AG08396 (cell line): Measurements from ENCODE around the gene MCC.

Experiments used
- DNase-seq: peaks from one replicate; pipeline ENCODE4 v3.0.0; 2012; ENCODE audit warnings: low spot score, mixed read lengths

MCC gene

DNA sequence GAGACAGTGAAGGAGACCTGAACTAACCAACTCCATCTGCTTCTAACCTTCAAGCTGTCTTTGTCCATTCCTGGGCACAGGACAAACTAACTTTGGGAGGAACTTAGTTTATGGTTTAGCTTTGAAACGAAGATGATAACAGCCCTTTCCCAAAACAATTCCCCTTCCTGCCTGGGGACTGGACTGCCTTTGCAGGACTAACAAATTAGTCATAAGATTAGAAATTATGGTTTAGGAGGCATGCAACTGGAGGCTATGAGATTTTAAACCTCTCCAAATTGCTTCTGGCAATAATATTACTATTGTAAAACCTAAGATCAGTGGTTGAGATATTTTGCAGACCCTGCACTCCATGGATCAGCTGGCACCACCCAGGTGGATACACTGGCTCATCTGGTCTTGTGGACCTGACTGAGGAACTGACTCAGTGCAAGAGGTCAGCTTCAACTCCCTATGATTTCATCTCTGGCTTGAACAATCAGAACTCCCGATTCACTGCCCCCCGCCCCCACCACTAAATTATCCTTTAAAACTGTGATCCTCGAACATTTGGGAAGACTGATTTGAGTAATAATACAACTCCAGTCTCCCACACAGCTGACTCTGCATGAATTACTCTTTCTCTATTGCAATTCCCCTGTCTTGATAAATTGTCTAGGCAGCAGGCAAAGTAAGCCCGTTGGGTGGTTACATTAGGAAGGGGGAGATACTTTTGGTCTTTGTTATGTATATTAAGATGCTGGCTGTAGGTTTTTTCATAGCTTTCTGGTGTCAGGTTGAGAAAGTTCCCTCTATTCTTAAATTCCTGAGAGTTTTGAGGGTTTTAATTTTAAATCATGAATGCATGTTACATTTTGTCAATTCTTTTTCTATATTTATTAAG, 266.7 kb downstream of the MCC start:
- no peak for DNase-seq

DNA sequence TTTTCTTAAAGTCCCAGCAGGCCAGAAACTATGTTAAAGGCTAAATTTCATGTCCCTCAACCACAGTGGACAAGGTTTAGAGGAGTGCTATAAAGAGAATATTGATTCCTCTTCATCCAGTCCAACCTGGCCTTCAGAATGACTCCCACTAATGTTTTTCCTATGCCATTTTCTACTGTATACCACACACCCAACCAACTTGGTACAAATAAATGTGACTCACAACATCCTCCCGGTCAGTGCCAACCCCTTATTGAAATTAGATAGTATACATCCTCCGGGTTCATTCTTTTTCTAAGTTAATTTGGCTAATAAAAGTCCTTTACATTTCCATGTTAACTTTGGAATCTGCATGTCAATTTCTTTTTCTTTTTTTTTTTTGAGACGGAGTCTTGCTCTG, 268.6 kb downstream of the MCC start:
- no peak for DNase-seq

DNA sequence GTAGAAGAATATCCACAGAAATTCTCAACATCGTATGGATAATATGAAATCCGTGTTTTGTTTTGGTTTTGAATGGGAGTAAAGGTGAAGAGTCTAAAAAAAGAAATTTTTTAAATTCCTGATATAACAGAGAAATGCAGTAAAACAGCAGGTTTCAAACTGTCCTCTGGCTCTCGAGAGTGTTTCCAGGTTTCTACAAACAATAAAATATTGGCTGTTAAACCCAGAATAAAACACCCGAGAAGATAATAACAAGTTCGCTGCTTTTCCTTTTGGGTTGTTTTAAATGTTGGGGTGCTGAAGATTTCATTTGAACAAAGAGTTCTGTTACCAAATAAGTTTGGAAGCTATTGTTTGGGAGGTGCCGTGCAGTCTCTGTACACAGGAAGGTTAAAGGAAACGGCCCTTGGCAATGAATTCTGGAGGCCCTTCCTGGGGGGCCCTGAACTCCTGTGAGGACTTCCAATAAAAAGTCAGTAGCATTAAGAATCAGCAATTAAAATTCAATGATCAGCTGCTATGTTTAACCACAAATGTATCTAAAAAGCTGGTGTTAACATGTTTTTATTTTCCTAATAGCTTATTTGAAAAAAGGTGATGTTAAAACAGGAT, 269.2 kb downstream of the MCC start:
- no peak for DNase-seq

DNA sequence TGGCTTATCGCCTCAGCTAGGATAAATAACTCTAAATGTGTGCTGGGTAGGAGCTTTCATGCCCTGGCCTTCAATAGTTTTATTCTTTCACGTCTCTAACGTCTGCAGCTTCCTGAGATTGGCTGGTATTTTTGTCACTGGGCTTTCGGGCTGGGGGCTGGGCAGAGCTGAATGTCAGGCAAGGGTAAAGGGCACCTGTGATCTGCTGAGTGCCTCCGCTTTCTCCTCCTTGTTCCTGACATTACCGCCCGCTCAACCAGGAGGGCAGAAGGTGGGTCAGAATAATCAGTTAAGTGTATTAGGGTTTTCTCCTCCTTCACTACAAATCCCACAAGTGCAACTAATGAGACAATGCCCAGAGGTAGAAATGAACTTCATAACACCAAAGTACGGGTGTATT, 270.1 kb downstream of the MCC start:
- no peak for DNase-seq

DNA sequence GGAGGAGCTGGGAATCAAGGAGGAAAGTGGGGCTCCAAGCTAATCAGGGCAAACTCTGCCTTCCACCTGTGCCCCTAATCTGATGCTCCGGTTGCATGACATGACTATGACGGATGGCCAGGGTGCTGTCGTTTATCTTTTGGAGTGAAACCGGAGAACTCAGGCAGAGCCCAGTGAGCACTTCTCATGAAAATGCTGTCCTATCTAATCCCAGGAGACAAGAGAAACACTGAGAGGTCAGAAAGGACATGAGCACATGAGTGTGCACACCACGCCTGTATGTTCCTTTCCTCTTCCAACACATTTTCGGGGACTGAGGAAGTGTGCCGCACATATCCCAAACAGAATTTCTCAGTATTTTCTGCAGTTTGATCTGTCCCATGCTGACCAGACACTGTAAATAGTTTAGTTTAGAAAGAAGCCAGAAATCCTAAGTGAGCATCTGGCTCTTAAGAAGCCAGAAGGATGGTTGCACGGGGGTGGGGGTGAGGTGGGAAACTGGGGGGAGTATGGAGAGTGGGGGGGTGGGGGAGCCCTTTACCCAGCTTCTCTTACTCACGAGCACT, 270.6 kb downstream of the MCC start:
- no peak for DNase-seq

DNA sequence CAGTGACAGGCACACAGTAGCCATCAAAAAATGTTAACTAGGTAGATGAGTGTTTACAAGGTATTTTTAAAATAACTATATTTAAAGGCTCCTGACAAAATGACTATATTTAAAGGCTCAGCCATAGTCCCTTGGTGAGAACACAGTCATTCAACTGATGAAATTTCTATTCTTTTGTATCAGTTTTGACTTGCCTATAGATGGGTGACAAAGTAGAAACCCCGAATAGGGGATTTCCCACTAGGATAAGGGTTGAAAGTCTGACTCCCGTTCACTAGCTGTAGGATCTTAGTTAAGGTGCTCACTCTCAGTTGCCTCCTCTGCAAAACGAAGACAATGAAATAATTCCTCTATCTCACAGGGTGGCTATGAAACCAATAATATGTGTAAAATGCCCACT, 271.7 kb downstream of the MCC start:
- DNase-seq = no peak

DNA sequence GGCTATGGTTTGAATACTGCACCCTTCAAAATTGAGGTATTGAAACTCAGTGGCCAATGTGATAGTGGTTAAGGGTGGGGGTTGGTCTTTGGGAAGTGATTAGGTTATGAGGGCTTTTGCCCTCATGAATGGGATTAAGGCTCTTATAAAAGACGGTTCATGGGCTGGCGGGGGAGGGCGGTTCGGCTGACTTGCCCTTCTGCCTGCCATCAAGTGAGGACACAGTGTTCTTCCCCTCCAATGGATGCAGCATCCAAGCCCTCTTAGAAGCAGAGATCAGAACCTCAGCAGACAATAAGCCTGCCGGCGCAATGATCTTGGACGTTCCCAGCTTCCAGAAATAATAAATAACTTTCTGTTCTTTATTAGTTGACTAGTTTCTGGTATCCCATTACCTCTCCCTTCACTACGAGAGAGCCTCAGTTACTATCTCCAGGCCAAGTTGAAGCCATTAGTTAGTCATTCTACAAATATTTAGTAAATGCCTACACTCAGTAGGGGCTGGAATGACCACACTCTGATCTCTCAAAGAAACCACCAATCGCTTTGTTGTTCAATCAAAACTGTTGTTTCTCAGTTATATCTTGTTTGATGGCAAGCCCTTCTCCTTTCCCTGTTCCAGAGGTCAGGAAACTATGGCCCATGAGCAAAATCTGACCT, 272.7 kb downstream of the MCC start:
- DNase-seq = no peak

DNA sequence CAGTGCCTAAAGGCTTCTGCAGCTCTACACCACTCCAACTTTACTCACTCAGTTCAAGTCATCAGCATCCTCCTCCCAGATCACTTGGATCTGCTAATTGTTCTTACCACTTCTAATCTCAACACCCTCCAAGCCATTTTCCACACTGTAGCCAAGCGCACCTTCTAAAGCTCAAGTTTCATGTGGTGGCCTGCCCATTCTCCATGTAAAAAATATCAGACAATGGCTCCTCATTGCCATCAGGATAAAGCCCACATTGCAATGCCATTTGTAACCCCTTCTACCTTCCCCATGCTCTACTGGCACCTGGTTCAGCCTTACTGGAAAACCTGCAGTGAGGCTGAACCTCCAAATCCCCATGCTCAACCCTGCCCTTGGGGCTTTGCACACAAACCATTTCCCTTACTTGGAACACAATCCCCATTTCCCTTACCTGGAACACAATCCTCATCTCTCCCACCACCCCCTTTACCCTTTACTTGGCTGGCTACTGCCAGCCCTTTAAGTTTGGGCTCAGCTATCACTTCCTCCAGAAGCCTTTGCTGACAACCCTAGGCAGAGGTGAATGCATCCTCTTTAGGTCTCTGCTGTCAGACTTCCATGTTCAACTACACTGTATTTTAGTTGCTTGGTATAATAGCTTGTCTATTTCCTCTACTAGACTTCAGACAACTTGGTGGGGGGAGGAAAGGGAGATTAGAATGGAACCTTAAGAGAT, 273.5 kb downstream of the MCC start:
- DNase-seq = no peak

DNA sequence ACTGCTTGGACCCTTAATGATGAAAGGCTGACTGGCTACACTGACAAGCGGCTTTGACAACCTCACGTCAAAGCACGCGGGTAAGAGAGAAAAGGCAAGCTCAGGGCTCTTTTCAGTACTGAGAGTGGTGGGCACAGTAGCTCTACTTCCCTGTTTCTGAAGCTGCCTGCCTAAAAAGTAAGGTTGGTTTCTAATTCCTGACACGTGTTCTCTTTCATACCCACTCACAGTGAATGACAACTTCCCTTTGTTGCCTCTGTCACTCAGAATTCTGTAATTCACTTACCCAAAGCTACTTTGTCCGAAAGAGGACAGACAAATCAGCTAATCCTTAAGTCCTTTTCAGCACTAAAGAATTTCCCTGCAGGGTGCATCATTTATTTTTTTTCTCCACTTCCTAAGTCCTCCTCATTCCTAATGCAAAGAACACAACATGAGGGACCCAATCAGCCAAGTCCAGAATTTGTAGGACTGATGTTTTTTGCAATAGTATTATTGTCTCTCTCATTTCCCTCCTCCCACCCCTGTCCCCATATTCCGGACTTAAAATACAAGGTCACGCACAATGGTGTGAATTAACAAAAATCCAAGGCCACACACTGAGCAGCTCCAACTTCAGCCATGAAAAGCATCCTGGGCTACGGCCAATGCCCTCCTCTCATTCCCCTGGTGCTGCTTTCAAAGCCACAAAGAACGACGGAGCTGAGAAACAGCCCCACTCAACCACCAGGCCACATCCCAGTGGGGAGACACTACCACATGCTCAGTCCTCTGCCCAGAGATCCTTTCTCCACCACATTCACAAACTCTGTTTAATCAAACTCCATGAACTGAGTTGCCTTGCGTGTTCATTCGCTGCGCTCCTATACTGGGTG, 274.5 kb downstream of the MCC start:
- no peak for DNase-seq

DNA sequence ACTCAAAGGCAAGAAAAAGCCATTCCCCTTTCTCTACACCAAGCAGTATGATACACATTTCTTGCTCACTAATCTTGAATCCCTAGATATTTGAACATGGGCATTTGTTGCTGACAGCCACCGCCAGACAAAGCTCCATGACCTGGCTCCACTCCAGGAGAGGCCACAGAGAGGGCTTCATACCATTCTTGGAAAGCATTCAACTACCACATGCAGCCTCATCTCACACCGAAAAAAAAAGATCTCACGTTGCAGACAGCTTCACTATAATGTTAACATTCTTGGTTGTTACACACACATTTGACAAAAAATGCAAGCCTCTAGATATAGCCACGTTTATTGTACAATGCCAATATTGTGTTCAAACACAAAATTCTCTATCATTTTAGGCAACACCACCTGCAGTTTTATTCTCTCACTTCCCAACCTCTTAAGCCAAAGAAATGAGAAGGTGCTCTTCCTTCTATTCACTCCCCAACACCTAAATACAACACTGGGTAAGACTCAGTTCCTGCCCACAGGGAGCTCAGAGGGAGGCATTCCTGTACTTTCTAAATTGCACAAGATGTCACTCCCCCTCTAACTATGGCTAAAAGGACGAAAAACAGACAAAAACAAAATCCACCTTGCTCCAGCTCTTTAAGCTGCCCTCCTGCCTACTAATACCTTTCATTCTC, 275.9 kb downstream of the MCC start:
- no peak for DNase-seq

DNA sequence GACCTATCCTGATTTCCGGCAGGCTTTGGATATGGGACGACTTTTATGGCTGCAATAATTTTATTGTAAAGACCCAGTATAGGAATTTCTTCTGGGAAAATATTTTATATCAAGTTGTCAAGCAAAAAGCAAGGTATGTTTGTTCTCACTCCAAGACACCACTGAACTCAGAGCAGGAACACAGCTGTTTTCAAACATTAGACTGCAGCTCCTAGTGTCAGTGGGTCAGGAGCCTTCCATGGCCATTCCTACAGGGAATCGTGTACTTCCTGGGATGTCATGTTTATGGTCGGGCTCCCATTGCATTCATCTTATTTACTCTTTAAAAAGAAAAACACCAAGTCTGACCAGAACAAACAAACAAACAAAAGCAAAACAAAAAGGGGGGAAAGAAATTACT, 278.8 kb downstream of the MCC start:
- no peak for DNase-seq

DNA sequence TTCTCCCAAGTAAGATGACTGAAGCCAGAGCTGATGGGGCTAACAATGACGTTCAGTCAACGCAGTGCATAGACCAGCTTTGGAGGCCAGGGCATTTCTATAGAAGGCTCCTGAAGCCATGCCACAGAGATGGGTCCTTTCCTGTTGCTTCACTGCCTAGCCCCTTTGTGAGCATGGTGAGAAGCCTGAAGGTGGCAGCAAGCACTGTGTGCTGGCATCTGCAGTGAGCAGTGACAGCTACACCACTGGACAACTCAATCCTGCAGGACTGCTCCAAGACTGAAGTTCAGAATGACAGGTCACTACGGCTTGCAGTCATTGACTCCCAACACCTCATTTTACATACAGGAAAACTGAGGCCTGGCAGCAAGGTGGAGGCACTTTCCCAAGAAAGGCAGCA, 282.4 kb downstream of the MCC start:
- no peak for DNase-seq

DNA sequence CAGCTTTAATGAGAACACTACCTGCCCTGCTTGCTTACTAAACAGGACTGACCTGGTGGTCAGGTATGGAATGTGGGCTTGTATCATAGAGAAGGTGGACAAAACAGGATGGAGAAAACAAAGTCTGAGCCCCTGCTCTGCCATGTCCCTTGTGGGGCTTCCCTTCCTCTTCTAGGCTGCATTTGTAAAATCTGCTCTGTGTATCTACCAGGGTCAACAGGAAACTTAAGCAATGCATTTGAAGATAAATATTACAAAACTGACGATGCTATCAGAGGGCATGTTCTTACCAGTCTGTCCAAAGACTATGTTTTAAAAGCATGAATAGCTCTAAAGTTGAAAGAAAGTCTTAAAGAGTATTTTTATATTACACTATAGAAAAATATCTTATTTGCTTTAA, 282.9 kb downstream of the MCC start:
- DNase-seq = no peak

DNA sequence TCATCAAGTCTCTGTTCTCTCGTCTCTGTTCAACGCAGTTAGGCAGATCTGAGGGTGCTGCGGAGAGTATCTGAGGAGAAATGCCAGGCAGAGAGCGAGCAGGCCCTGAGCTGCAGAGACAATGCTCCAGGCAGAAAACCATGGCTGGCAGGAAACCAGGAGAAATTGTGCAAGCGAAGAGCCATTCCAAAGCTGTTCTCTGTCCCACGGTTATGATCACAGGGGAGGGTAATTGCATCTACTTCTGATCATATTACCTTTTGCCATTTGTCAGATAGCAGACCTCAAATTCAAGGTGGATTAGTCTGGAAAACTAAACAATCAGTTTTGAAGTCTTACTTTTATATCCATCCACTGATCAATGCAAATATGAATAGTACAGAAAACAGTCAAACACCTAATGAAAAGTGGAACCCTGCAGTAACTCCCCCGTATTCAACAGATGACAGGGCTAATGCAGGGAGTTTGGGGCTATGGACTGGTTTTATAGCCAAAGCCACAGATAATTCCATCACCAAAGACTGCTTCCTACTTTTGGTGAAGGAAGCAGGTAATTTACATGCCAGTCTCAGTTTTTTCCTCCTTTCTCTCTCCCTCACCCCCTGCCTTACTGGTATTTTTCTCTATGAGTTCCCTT, 283.6 kb downstream of the MCC start:
- peak; percentile 29 for DNase-seq

DNA sequence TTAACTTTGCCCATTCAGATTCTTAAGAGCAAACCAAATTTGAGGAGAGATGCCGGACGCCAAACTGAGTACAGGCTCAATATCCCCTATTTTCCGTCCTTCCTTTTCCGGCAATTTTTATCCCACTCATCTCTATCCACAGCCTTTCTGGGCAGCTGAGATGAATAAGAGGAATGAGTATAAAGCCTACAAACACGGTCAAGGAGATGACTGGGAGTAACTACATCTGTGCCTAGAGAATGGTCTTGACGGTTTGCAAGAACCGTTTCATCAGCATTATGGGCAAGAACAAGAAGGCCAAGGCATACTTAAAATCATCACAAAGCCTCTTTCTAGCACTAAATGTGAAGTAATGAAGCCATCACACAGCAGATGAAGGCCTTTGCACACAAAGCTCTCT, 284.3 kb downstream of the MCC start:
- DNase-seq = no peak

DNA sequence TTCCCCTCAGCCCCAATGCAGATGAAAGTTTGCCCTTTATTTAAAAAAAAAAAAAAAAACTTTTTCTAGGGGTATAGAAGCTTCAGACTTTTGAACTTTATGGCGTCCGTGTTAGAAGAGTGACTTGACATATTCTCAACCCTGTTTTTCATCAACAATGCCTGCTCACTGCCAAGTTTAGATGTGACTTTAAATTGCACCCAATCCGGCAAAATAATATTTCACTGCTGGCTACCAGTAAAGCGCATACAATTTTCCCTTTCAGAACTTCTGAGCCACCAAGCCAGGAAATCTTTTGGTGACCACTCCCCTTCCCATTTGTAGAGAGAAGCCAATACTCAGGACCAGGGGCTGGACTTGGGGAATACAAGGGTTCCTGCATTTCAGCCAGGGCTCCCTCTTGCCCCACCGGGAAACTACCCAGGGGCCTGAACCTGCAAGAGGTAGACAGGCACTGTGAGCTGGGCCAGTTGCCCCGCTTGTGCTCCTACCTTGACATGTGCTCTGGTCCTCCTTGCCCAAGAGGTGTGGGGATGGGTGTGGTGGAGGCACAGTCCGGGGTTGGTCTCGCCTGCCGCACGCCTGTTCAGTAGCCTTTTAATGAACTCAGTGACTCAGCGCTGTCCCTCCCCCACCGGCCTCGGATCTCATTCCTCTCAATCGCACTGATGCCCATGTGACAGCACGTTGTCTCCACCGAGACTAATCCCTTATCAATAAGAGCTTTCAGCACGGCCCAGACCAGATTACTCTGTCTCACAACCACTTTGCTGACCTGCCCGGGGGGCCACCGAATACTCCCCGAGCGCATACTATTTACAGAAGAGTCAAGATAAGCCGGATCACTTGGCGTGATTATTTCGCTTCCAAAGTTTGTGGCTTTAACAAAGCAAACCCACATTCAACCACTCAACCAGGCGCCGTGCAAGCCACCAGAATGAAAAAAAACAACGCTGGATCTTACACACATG, 285.2 kb downstream of the MCC start:
- DNase-seq = no peak

DNA sequence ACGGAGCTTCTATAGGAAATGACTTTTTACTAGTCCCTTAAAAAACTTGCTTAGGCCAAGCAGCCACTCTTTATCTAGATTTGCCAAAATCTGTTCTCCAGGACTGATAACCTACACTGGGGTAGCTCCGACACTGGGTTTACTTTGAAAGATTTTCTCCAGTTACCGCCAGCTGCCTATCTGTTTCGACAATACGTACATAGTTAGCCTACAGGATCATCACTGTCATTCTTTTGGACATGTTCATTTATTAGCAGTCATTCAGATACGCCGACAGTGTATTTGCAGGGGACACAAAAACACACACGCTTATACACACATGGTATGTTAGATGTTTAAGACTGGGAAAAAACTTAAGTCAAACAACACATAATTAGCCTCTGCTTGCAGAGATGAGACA, 286.0 kb downstream of the MCC start:
- no peak for DNase-seq

DNA sequence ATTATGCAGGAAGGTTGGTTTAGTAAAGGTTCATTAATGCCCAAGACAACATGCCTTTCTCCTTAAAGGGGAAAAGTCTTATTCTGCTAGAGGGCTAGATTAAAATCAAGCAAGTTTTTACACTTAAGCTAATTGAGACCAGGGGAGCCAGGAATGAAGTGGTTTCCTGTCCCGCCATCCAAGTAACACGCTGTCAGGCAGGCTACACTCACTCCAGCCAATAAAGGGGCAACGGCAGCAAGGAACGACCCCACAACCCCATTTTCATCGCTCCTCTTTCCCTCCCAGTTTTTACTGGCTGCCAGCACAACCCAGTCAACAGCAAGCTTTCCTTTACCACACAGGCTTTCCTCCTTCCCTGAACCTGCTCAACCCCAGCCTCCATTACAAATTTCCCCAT, 286.5 kb downstream of the MCC start:
- no peak for DNase-seq
